H1 (cell line): Measurements from ENCODE around the gene SEC24C. TPM values are rescaled to one million over a fixed set of nuclear protein-coding genes. Genes with fewer than 3 reads are reported as not detected.

Experiments
- CTCF ChIA-PET: fragments of 300-600 bp; sonication (Branson Sonifier 250); formaldehyde crosslinking; loops from one replicate; lab custom pipeline; 2021; ENCODE audit not compliant: partially characterized antibody; lab: Charles Lee
- POLR2A ChIA-PET: fragments of 300-600 bp; sonication (Branson Sonifier 250); formaldehyde crosslinking; loops from one replicate; lab custom pipeline; 2021; ENCODE audit warnings: inconsistent platforms; ENCODE audit not compliant: partially characterized antibody; lab: Charles Lee
- DNase-seq, 2 experiments: peaks; one replicate each; pipeline versions ENCODE4 v3.0.0 to v3.0.0-alpha.2; 2010 to 2022; ENCODE audit warnings: low spot score in 2 of 2, low read depth in 1 of 2, mixed read lengths in 1 of 2
- FAIRE-seq: peaks from 2 replicates; lab custom pipeline; 2011; peaks lifted over from hg19 to GRCh38; lab: Jason Lieb, UNC
- H2AFZ ChIP-seq: 2 replicates; pipeline ENCODE4 v1.8.1; 2012; ENCODE audit warnings: low read length, inconsistent platforms
- H2AK5ac ChIP-seq: 2 replicates; pipeline ENCODE4 v1.6.1; 2013; ENCODE audit warnings: low read depth, low read length
- H2BK120ac ChIP-seq: replicated peaks from 2 replicates; pipeline ENCODE3; 2013; ENCODE audit warnings: low read depth, low read length, inconsistent platforms
- H2BK12ac ChIP-seq: 2 replicates; pipeline ENCODE4 v1.6.1; 2013; ENCODE audit warnings: low read depth, low read length
- H2BK15ac ChIP-seq: 2 replicates; pipeline ENCODE4 v1.6.1; 2013; ENCODE audit warnings: low read length
- H2BK20ac ChIP-seq: 2 replicates; pipeline ENCODE4 v1.6.1; 2013; ENCODE audit warnings: low read length
- H2BK5ac ChIP-seq: 2 replicates; pipeline ENCODE4 v1.6.1; 2013; ENCODE audit warnings: low read depth, low read length
- H3K14ac ChIP-seq: 2 replicates; pipeline ENCODE4 v1.6.1; 2013; ENCODE audit warnings: inconsistent platforms; ENCODE audit not compliant: insufficient read length
- H3K18ac ChIP-seq: 2 replicates; pipeline ENCODE4 v1.6.1; 2013; ENCODE audit warnings: low read length; ENCODE audit errors: extremely low read depth
- H3K23ac ChIP-seq: 2 replicates; pipeline ENCODE4 v1.6.1; 2013; ENCODE audit warnings: inconsistent platforms; ENCODE audit not compliant: insufficient read length
- H3K23me2 ChIP-seq: 2 replicates; pipeline ENCODE4 v1.6.1; 2013; ENCODE audit warnings: low read depth, low read length
- H3K27ac ChIP-seq: 2 replicates; pipeline ENCODE4 v1.6.1; 2011; ENCODE audit warnings: low read depth, low read length, inconsistent platforms
- H3K27me3 ChIP-seq, 4 experiments: replicated peaks in 1 of 4; 1 replicate in 1 of 4; 2 replicates in 3 of 4; pipeline versions ENCODE4 v1.6.1 to v1.8.1; 2011 to 2013; ENCODE audit warnings: low read length in 3 of 4, mild to moderate bottlenecking in 3 of 4, inconsistent platforms in 2 of 4, mixed read lengths in 2 of 4, moderate library complexity in 1 of 4; ENCODE audit not compliant: control insufficient read depth in 3 of 4, insufficient read depth in 3 of 4; ENCODE audit errors: extremely low read depth in 1 of 4
- H3K36me3 ChIP-seq, 4 experiments: 2 replicates each; pipeline versions ENCODE4 v1.6.1 to v1.8.1; 2011 to 2013; ENCODE audit warnings: mild to moderate bottlenecking in 4 of 4, low read length in 3 of 4, moderate library complexity in 2 of 4, control low read depth in 1 of 4, inconsistent platforms in 1 of 4; ENCODE audit not compliant: insufficient read depth in 4 of 4, control insufficient read depth in 2 of 4
- H3K4ac ChIP-seq: replicated peaks from 2 replicates; pipeline ENCODE3; 2013; ENCODE audit warnings: low read length, low read depth, mixed read lengths, inconsistent platforms; ENCODE audit not compliant: insufficient read length
- H3K4me1 ChIP-seq, 4 experiments: replicated peaks in 1 of 4; 1 replicate in 1 of 4; 2 replicates in 3 of 4; pipeline versions ENCODE4 v1.6.1 to v1.8.1; 2011 to 2013; ENCODE audit warnings: low read length in 3 of 4, inconsistent platforms in 2 of 4, mixed read lengths in 1 of 4; ENCODE audit not compliant: insufficient read depth in 4 of 4, control insufficient read depth in 3 of 4
- H3K4me2 ChIP-seq, 2 experiments: 2 replicates each; pipeline versions ENCODE4 v1.6.1 to v1.8.1; 2011 to 2013; ENCODE audit warnings: low read depth in 2 of 2, low read length in 2 of 2, control low read depth in 1 of 2, inconsistent platforms in 1 of 2, mild to moderate bottlenecking in 1 of 2; ENCODE audit not compliant: insufficient read depth in 1 of 2
- H3K4me3 ChIP-seq, 4 experiments: fragments of 200-600, 300-600 bp in 1 of 4; sonication (generic), shearing (Covaris generic), sonication (Bioruptor Twin) in 1 of 4; 2 replicates each; pipeline versions ENCODE4 v1.5.1 to v1.8.1; 2011 to 2016; ENCODE audit warnings: low read length in 4 of 4, low read depth in 3 of 4, control low read depth in 2 of 4, inconsistent platforms in 2 of 4, mild to moderate bottlenecking in 2 of 4, mixed read lengths in 1 of 4, moderate library complexity in 1 of 4; ENCODE audit not compliant: insufficient read depth in 2 of 4; ENCODE audit errors: extremely low read depth in 1 of 4
- H3K56ac ChIP-seq: replicated peaks from 2 replicates; pipeline ENCODE3; 2013; ENCODE audit warnings: low read depth, mild to moderate bottlenecking, mixed read lengths, low read length, inconsistent platforms; ENCODE audit not compliant: insufficient read length
- H3K79me1 ChIP-seq: 2 replicates; pipeline ENCODE4 v1.6.1; 2013; ENCODE audit warnings: low read depth, low read length, control low read depth
- H3K79me2 ChIP-seq, 2 experiments: 2 replicates each; pipeline versions ENCODE4 v1.6.1 to v1.8.1; 2012 to 2013; ENCODE audit warnings: low read length in 2 of 2, mild to moderate bottlenecking in 2 of 2, inconsistent platforms in 1 of 2; ENCODE audit not compliant: insufficient read depth in 2 of 2, control insufficient read depth in 1 of 2
- H3K9ac ChIP-seq, 4 experiments: replicated peaks in 1 of 4; 1 replicate in 1 of 4; 2 replicates in 3 of 4; pipeline versions ENCODE4 v1.6.1 to v1.8.1; 2011 to 2013; ENCODE audit warnings: low read depth in 3 of 4, low read length in 3 of 4, control low read depth in 2 of 4, mild to moderate bottlenecking in 2 of 4, moderate library complexity in 2 of 4, inconsistent platforms in 1 of 4; ENCODE audit errors: extremely low read depth in 1 of 4
- H3K9me3 ChIP-seq, 2 experiments: 2 replicates each; pipeline versions ENCODE4 v1.6.1 to v1.8.1; 2012 to 2013; ENCODE audit warnings: mild to moderate bottlenecking in 2 of 2, moderate library complexity in 2 of 2, control low read depth in 1 of 2, inconsistent platforms in 1 of 2, low read depth in 1 of 2, low read length in 1 of 2, mixed read lengths in 1 of 2; ENCODE audit not compliant: insufficient read depth in 2 of 2
- H4K20me1 ChIP-seq, 2 experiments: replicated peaks in 1 of 2; 2 replicates each; pipeline versions ENCODE3 to v1.8.1; 2011 to 2013; ENCODE audit warnings: inconsistent platforms in 2 of 2, low read length in 2 of 2, mild to moderate bottlenecking in 1 of 2; ENCODE audit not compliant: insufficient read depth in 2 of 2, control insufficient read depth in 1 of 2
- H4K5ac ChIP-seq: 2 replicates; pipeline ENCODE4 v1.6.1; 2013; ENCODE audit warnings: low read length, low read depth, mixed read lengths, inconsistent platforms; ENCODE audit not compliant: insufficient read length
- H4K8ac ChIP-seq: 2 replicates; pipeline ENCODE4 v1.8.0; 2013; ENCODE audit warnings: mild to moderate bottlenecking, moderate library complexity, low read length, inconsistent platforms; ENCODE audit not compliant: insufficient read depth; ENCODE audit errors: extremely low read depth
- H4K91ac ChIP-seq: replicated peaks from 2 replicates; pipeline ENCODE3; 2013; ENCODE audit warnings: low read length, mixed read lengths, inconsistent platforms; ENCODE audit not compliant: insufficient read length
- GABPA ChIP-seq: IDR thresholded peaks from 2 replicates; pipeline ENCODE4 v1.6.1; 2011; ENCODE audit warnings: mild to moderate bottlenecking, low read length, moderate library complexity, borderline replicate concordance; ENCODE audit not compliant: insufficient read depth
- POLR2AphosphoS5 ChIP-seq: IDR thresholded peaks from 2 replicates; pipeline ENCODE4 v1.6.1; 2011; ENCODE audit warnings: low read depth, low read length
- RAD21 ChIP-seq, 2 experiments: IDR thresholded peaks in 1 of 2; conservative IDR thresholded peaks in 1 of 2; 2 replicates each; pipeline ENCODE4 v1.6.1; 2011; ENCODE audit warnings: low read depth in 2 of 2, low read length in 2 of 2, improper control_type of control experiment in 1 of 2, inconsistent platforms in 1 of 2, mild to moderate bottlenecking in 1 of 2, moderate library complexity in 1 of 2
- SP4 ChIP-seq: IDR thresholded peaks from 2 replicates; pipeline ENCODE4 v1.6.1; 2012; ENCODE audit warnings: low read length, inconsistent platforms
- SUZ12 ChIP-seq: fragments of 200-600 bp; sonication (generic); IDR thresholded peaks from 2 replicates; pipeline ENCODE4 v1.6.1; 2012; ENCODE audit warnings: mild to moderate bottlenecking, inconsistent platforms, low read length, moderate library complexity, mixed read lengths
- USF2 ChIP-seq: IDR thresholded peaks from 2 replicates; pipeline ENCODE4 v1.6.1; 2011; ENCODE audit warnings: low read length, improper control_type of control experiment
- WGBS, 2 experiments: shearing (Covaris generic) in 1 of 2; methylation state at CpG; one replicate each; pipeline versions ENCODE4 v1.1.6 to v1.1.7; 2013 to 2015; ENCODE audit warnings: low lambda C conversion rate in 2 of 2, mixed read lengths in 2 of 2, inconsistent platforms in 1 of 2, low coverage in 1 of 2, missing lambda C conversion rate in 1 of 2; ENCODE audit not compliant: insufficient replicate concordance in 2 of 2, insufficient coverage in 1 of 2, insufficient read length in 1 of 2; ENCODE audit errors: extremely low coverage in 1 of 2, missing lambda C conversion rate in 1 of 2; 5-methylcytosine and 5-hydroxymethylcytosine counted together
- polyA plus RNA-seq, 7 experiments: library from polyadenylated mRNA; depleted of rRNA in 3 of 7; stranded (reverse) in 5 of 7; unstranded in 2 of 7; fragments of >200 nt in 5 of 7; fragments of 200-250 nt in 2 of 7; gene quantifications; 1 replicate in 5 of 7; 2 replicates in 1 of 7; 4 replicates in 1 of 7; pipeline versions ENCODE4 v1.2.1 to v1.2.3, GENCODE V29; 2011 to 2013; ENCODE audit warnings: missing spikeins in 2 of 7, mixed read lengths in 2 of 7
- total RNA-seq: library from RNA; stranded (reverse); fragmentation: NEBNext Ultra II Directional; extraction: Animal tissue kit (Norgen Biotek cat#: 25700); gene quantifications from 2 replicates; pipeline ENCODE4 v1.2.1, GENCODE V29; 2021

SEC24C gene
- total and polyA plus RNA-seq, 2 of the 8 experiments (the other 6 are each of a cell fraction or from before 2014, with no cell fraction given) = 63.2 to 67.4 TPM

GRCh38 chr10:73723516-73723915, 20.7 kb upstream of the SEC24C start:
- Histone ChIP-seq H3K4me3 (no peak overlapping the region), H3K27me3 (no peaks in the 10 kb centered on the region), H3K79me2 (no peaks in the 10 kb centered on the region), H3K4me1 (no peaks in the 10 kb centered on the region), H3K27ac (no peak overlapping the region), H2AFZ (no peak overlapping the region), H2BK120ac (no peak overlapping the region), H4K91ac (no peak overlapping the region), H3K18ac (no peak overlapping the region), H3K4me2 (no peak overlapping the region), H3K9ac (no peak overlapping the region), H3K23ac (no peak overlapping the region), H2BK20ac (no peak overlapping the region), H3K79me1 (no peaks in the 10 kb centered on the region), H4K20me1 (no peaks in the 10 kb centered on the region), H3K4ac (no peak overlapping the region), H4K5ac (no peak overlapping the region), H3K56ac (no peak overlapping the region), H2BK5ac (no peak overlapping the region), H2BK15ac (no peak overlapping the region), H4K8ac (no peak overlapping the region), H3K36me3 (peaks cover 4 to 70% (median 22%) of the 10 kb centered on the region in 4 experiments; a peak in 6 of 8 replicates), H2AK5ac (no peak overlapping the region), H3K9me3 (no peaks in the 10 kb centered on the region), H3K23me2 (no peaks in the 10 kb centered on the region), H3K14ac (no peak overlapping the region), H2BK12ac (no peak overlapping the region)
- POLR2A ChIA-PET = interaction anchor here (1.4 kb wide), 1 partner anchor 20 kb away, joined by 5 read pairs; no protein-coding TSS in a partner anchor
- FAIRE-seq (no peak), DNase-seq (no peak)
- TF ChIP-seq SUZ12 = no peak
- no peak for TF ChIP-seq RAD21 (IDR thresholded peaks at IDR 0.05 in 1 of 2, conservative IDR thresholded peaks at IDR 0.05 in 1 of 2; ENCODE audit: low read depth in 2 of 2, low read length in 2 of 2)
- TF ChIP-seq SP4 = no peak
- TF ChIP-seq GABPA = no peak
- TF ChIP-seq POLR2AphosphoS5 = no peak
- TF ChIP-seq USF2 = no peak
- CTCF ChIA-PET = no interaction called here
- 65% methylated on average over 4 of the region's 4 CpGs; no CpG with 5 or more reads in 1 of the 2 experiments for WGBS, 2 experiments
